ENCODE data around the gene ARSH.
A peak's percentile ranks its signal among the peaks of the same experiment; 100 is the strongest.
"Not testable (repeated sequence)": the region's sequence is repeated elsewhere in the genome, so short reads cannot be mapped to it uniquely, and the experiment has no call there.

Gene ARSH, protein sequence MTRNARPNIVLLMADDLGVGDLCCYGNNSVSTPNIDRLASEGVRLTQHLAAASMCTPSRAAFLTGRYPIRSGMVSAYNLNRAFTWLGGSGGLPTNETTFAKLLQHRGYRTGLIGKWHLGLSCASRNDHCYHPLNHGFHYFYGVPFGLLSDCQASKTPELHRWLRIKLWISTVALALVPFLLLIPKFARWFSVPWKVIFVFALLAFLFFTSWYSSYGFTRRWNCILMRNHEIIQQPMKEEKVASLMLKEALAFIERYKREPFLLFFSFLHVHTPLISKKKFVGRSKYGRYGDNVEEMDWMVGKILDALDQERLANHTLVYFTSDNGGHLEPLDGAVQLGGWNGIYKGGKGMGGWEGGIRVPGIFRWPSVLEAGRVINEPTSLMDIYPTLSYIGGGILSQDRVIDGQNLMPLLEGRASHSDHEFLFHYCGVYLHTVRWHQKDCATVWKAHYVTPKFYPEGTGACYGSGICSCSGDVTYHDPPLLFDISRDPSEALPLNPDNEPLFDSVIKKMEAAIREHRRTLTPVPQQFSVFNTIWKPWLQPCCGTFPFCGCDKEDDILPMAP

DNA sequence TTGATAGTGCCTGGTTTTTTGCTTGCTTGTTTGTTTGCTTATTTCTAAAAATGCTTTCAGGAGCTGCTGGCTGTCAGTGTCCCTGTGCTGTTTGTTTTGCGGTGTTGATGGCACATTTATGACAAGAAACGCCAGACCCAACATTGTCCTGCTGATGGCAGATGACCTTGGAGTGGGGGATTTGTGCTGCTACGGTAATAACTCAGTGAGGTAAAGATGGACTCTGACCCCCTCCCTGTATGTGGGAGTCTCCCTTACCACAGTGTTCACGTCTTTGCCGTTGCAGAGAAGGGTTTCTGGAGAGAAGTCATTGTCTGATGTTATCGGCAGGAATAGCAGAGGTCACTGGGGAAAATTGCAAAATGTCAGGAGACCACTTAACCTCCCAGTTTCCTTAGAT, at the start of gene ARSH:
ARSH (plus strand) TSS at position 52 of the 400 bp plus-strand sequence; CDS start at position 119, 67 bp downstream.
- no peak for DNase-seq (ENCODE audit: low spot score)

DNA sequence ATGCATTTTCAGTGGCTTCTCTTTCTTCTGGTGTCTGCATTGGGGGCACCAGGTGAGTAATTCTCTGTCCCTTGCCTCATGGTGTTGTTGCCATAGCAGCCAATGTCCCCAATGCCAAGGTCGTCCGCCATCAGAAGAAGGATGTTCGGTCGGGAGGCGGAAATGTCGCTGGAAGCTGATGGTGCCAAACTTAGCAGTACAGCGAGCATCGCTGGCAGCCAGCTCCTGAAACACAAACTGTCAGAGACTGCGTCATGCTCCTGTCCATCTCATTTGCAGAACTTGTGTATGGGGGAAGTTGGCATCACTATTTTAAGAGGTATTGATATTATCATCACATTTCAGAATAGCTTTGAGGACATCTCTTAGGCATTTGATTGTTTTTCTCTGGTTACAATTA, 48.1 kb upstream of the ARSH start:
- no peak for DNase-seq (ENCODE audit: low spot score)

DNA sequence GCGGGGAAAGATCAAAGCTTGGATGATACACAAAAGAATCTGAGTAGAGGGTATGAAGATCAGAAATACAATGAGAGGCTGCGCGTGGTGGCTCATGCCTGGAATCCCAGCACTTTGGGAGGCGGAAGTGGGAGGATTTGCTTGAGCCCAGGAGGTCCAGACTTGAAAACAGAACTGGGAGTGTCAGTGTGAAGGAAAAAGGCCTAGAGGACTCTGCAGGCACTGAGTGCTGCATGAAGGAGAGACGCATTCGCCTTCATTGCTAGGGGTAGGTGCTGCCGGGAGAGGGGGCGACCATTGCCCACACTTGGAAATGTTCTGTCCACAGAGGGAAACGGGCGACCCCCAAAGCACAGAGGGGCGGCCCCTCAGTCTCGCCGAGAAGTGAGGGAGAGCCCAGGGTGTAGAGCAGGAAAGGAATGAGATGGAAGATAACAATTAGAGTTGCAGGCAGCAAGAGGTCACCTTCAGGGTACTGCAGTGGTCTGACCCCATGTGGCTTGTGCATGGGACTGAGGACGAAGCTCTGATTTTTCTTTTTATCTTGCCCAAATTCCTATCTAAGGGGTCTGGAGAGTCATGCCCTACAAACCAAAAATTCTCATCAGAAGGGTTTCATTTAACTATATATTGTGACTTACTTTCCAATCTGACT, 45.4 kb upstream of the ARSH start:
- DNase-seq (ENCODE audit: low spot score), result no peak

DNA sequence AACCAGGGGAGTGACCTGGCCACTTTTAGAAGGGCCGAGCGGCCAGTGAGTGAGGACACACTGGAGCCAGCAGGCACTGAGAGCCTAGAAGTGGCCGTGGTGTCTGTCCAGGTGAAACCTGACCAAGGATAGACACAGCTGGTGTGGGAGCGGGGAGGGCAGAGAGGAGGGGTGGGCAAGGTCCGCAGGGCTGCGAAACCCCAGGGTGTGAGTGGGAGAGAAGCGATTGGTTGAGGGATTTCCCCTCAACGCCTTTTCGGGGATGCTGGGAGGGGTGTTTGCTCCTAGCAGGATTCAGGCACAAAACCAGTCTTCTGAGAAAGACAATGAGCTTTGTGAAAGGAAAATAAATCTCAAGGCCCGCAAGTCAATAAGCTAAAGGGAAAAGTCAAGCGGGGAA, 44.0 kb upstream of the ARSH start:
- DNase-seq (ENCODE audit: low spot score), result no peak

DNA sequence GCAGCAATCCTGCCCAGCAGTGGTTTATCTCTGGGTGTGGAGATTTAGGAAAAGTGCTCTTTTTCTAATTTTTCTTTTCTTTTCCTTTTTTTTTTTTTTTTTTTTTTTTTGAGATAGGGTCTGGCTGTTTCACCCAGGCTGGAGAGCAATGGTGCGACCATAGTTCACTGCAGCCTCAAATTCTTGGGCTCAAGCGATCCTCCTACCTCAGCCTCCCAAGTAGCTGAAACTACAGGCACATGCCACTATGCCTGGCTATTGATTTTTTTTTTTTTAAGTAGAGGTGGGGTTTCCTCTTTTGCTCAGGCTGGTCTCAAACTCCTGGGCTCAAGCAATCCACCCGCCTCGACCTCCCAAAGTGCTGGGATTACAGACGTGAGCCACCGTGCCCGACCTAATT, 42.9 kb upstream of the ARSH start:
- not testable (repeated sequence) for DNase-seq (ENCODE audit: low spot score)

DNA sequence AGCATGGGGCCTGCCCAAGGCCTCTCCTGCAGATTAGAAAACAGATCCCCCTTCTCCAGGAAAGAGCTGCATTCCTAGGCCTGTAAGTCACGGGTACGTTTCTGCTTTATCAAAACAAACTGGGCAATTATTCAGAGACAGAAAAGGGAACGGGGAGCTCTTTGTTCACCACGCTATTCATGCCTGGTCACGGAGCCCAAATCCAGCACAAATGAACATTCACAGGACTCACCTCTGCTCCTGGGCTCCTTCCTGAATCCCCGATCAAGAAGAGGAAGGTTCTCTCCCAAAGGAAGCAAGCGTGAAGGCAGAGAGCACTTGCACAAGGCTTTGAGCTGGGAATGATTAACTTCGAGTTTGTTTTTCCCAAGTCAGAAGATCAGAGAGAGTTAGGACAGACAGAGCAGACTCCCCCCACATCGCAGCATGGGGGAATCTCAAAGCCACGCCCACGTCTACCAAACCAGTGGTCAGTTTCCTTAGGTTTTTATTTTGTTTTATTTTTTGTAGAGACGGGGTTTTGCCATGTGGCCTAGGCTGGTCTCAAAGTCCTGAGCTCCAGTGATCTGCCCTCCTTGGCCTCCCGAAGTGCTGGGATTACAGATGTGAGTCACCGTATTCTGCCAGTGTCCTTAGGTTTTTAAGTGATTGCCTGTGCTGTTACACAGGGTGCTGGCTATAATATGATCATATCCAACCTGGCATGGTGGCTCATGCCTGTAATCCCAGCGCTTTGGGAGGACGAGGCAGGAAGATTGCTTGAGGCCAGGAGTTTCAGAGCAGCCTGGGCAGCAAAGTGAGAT, 42.2 kb upstream of the ARSH start:
- not testable (repeated sequence) for DNase-seq (ENCODE audit: low spot score)

DNA sequence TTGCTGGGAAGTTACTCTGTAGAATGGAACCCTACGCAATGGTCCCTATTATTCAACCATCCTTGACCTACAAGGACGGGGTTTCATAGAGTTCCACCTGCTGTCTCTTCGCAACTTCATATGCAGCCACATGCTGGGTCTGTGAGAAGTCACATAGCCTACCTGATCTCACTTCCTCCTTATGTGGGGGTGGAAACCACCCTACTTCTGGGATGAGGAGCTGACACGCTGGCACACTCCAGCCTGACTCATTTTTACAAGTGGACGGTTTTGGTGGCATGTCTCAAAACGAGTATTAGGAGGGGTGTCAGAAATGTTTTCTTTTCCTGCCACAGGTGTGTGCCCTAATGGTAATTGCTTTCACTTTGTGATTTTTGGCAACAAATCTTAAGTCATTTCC, 40.4 kb upstream of the ARSH start:
- no peak for DNase-seq (ENCODE audit: low spot score)

DNA sequence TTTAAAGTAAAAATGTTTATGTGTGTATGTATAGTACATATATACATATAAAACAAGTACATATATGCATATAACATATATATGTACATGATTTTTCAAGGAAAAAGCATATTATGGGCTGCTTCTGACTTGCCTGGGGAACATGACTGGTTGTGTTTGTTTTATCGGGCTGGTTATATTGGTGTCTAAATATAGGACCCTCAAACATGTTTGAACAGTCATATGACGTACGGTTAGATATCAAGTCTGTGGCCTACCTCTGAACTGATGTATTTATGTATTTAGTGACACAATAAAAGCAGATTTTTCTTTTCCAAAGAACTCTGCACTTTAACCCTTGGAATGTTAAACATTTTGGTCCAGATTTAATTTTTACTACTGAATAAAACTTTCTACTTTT, 39.3 kb upstream of the ARSH start:
- no peak for DNase-seq (ENCODE audit: low spot score)

DNA sequence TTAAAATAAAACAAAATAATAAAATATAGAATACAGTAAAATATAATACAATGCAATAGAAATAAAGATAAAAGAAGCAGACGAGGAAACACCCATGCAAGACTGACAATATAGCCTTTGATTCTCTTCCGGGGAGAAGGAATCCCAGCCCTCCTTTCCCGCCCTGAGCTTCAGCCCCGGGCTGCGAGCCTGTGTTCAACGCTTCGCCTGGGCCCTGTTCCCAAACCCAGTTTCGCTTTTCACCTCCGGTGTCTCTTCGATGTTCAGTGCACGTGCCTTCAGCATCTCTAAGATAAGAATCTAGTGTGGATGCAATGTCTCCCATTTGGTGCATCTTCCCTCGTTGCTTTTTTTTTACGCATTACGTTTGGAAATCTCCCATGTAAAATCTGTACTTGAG, 38.8 kb upstream of the ARSH start:
- DNase-seq (ENCODE audit: low spot score), result no peak

DNA sequence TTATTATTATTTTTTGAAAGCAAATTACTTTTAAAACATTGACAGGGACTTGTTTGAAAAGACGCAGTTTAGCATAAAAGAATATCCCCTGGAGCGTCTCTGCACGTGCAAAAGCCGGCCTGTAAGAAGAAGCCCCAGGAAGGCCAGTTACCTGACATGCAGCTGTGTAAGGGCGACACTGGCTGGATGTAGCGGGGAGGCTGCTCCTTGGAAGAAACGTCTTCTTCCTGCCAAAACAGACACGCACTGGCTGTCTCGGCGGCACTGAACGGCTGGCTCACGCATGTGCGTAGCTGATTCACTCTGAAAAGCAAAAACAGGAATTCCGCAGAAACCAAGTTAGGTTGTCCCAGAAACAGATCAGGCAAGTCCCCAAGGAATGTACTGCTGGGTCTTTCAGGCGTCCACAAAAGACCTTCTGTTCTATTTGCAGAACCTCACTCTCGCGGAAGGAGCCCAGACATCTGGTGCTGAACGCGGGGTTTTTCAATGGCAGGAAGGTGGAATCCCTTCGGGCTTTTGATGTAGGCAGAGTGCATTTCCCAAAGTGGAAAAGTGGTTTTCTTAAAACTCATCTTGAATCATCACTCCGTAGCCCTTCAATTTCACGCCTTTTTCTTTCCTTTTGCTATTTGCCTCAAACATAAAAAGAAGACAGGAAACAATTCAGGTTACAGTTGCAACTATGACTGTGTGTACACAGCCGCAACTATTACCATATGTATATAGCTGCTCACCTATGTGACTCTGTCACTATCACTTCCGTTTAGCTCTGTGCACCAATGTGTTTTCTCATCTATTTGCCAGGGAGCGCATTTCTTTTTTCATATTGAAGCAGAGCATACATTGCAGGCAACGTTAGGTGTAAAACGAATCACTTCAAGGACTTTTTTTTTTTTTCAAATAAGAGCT, 38.1 kb upstream of the ARSH start:
- DNase-seq (ENCODE audit: low spot score), result no peak

DNA sequence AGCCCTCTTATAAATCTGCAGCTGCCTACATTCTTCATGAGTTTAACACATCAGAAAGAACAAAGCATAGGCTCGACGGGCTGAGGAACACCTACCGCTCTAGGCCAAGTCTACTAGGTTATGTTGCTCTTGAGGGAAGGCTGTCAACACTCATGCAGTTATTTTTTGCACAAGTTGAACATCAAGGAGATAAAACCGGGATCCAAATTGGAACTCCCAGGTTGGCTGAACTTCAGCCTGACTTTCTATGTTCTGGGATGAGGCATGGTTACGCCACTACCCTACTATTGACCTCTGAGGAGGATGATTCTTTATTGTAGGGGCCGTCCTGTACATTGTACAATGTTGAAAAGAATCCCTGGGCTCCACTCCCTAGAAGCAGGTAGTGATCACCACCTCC, 37.3 kb upstream of the ARSH start:
- no peak for DNase-seq (ENCODE audit: low spot score)

DNA sequence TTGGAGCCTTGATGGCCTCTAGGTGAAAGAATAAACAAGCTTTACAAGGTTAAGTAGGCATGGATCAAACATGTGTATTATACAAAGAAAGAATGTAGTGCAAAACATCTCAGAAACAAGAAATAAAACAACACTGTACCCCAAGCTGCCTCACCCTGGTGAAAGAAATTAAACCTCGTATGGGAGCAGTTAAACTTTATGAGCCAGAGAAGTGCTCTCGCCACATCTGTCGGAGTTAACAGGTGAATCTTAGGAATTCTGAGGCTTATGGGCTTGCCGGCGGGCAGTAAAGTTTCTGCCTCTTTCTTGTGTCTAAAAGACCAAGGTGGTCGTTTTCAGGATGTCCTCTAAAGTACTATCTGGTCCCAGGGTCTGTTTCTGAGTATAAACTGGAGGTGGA, 34.0 kb upstream of the ARSH start:
- DNase-seq (ENCODE audit: low spot score), result no peak

DNA sequence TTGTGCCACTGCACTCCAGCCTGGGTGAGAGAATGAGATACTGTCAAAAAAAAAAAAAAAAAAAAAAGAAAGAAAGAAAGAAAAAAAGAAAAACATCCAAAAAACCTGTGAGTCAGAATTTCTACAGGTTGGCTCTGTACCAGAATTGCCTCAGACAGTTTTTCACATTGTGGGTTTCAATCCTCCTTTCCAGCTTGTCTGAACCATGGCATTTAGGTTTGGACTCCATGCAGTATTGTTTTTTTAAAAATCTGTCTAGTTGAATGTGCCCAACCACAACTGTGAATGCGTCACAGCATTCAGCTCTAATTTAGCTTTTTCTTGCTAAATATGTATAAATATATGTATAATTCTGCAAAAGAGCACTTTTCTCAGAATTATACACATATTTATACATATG, 31.4 kb upstream of the ARSH start:
- DNase-seq (ENCODE audit: low spot score), result no peak

DNA sequence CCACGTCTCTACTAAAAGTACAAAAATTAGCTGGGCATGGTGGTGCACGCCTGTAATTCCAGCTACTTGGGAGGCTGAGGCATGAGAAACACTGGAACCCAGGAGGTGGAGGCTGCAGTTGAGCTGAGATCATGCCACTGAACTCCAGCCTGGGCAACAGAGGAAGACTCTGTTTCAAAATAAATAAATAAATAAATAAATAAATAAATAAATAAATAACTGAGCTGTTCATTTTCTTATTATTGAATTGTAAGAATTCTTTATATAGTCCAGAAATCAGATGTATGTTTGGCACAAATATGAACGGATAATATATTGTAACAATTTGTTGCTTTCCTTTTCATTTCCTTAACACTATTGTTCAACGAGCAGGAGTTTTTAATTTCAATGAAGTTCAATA, 27.7 kb upstream of the ARSH start:
- not testable (repeated sequence) for DNase-seq (ENCODE audit: low spot score)

DNA sequence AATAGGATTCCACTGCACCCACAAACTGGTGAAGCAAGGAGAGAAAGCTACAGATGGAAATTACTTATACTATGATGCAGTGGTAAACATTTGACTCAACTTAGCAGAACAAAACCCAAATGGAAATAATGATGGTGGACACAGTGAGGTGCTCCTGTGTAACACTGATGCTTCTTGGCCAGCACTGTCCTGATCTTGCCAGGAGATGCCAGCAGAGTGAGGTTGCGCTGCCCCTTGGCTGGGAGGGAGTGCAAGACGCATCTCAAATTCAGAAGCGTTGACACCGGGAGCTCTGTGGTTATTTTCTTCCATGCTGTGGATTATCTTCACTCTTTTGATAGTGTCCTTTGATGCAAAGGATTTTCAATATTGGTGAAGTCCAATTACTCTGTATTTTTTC, 22.0 kb upstream of the ARSH start:
- DNase-seq (ENCODE audit: low spot score), result no peak

DNA sequence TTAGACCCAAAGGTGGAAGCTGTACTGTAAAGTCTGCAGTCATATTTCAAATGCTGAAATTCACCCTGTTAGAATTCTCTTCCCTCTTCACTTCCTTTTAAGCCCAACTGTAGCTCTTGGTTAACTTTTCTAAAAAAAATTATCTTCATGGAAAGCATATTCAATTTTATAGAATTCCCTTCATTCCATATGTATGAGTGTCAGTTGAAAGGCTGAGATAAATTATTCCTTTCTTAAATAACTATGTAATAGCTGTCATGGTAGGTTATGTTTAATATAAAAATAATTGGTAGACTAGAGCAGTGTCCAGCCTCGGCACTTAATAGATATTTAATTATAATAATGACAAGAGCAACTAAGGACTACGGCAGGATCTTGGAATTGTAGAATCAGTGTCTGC, 16.8 kb upstream of the ARSH start:
- no peak for DNase-seq (ENCODE audit: low spot score)

DNA sequence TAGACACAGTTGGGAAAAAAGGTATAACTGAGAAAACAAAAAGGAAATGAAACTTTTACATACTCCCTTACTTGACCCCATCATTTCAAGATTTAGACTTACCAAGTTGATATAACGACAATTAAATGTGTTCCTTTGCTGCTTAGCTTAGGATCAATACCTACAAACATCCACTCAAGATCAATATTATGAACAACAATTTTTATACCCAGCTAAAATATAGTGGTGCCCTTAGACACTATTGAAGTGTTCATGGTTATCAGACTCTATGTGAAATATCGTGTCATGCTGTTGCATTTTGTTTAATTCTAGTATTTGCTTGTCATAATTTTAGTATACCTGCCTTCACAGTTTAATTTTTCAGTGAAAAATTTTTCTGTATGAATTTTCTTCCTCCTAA, 4.2 kb downstream of the ARSH start:
- no peak for DNase-seq (ENCODE audit: low spot score)

DNA sequence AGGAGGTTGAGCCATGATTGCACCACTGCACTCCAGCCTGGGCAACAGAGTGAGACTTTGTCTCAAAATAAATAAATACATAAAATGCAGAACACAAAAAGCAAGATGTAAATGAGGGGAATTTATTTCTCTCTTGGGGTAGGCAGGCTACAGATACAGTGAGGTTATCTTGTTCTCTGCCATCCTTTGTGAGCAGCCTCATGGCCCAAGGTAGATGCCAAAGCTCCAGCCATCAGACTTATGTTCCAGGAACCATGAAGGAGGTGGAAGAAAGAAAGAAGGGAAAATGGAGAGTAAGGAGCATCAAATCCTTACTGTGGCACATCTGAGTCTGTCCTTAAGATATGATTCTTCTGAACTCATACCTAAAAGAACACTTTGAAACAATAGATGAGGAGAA, 11.1 kb downstream of the ARSH start:
- no peak for DNase-seq (ENCODE audit: low spot score)

DNA sequence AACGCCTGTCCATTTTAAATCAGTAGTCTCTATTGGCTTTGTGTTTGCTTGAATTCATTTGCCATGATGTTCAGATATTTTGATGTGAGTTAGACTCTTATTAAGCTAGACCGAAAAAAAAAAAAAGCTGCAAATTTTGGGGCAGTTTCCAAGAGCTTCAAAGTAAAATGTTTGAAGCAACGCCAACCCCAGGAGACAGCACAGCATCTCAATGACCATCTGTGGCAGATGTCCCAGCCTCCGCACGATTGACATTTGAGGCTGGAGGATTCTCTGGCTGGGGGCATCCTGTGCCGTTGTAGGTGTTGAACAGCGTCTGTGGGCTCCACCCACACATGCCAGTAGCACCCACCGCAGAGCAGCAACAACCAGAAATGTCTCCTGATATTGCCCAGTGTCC, 17.8 kb downstream of the ARSH start:
- no peak for DNase-seq (ENCODE audit: low spot score)

DNA sequence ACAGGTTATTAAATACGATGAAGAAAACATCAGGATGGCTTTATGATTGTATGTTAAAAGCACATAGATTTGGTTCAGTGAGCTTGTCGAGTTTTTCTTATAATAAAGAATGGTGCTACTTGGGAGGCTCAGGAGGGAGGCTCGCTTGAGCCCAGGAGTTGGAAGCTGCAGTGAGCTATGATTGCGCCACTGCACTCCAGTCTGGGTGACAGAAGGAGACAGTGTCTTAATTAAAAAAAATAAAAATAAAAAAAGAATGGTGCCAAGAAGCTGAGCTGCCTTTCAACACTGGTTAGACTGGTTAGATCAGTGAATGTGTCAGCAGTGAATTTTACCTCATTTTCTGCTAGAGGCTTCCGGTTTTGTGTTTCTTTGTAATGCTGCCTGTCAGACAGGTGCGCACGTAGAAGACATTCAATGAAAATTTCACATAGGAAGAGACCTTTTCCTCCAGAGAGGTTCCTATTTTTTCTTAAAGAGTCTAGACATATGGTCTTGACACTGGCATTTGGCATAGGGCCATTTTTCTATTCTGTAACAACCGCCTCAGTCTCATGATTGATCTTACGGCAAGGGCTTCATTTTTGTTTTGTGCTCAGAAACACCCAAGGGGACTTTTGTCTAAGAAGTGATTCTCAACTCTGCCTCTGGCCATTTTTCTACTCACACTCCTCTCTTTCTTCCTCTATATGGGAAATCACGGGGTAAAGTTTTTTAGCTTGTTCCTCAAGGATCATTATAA, 19.9 kb downstream of the ARSH start:
- peak; percentile 6 for DNase-seq (ENCODE audit: low spot score)

DNA sequence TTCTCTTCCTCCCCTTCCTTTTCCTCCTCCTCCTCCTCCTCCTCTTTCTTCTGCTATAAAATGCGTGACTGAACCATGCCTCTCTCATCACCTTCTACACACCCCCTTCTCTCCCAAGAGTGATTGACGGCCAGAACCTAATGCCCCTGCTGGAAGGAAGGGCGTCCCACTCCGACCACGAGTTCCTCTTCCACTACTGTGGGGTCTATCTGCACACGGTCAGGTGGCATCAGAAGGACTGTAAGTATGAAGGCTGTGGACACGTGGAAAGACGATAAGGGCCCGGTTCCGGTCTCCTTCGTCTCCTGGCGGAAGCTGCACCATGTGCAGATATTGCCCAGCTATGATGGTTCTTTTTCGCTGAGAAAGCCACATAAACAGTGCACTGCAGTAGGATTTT, 22.8 kb downstream of the ARSH start:
- DNase-seq (ENCODE audit: low spot score), result no peak

Data from iPS-NIHi11 (cell line).